Heart left ventricle (tissue), 16 donors: ENCODE data around the gene NEB. TPM values are rescaled to one million over a fixed set of nuclear protein-coding genes. Genes with fewer than 3 reads are reported as not detected.

ENCODE experiments used
- ATAC-seq, 4 donors: fragments of 200-7000 bp; cut with Tn5 transposase; one replicate each; pipeline ENCODE4 v1.9.1; 2020 to 2022; ENCODE audit warnings: moderate library complexity in 4 of 4, mild to moderate bottlenecking in 3 of 4, moderate number of reproducible peaks in 1 of 4
- DNase-seq, 5 donors: peaks; one replicate each; pipeline ENCODE4 v3.0.0-alpha.2; 2020
- H3K27ac ChIP-seq, 12 donors: fragments of 200-600 bp; sonication (generic) in 4 of 12; one replicate each; pipeline versions ENCODE4 v1.5.0 to v1.8.0; 2016 to 2022; ENCODE audit warnings: mild to moderate bottlenecking in 2 of 12
- H3K27me3 ChIP-seq, 9 donors: fragments of 200-600 bp; sonication (generic) in 2 of 9; one replicate each; pipeline versions ENCODE4 v1.5.1 to v1.8.0; 2016 to 2022; ENCODE audit warnings: mild to moderate bottlenecking in 3 of 9
- H3K36me3 ChIP-seq, 9 donors: fragments of 200-600 bp; sonication (generic) in 2 of 9; one replicate each; pipeline versions ENCODE4 v1.5.0 to v1.8.0; 2018 to 2022; ENCODE audit warnings: mild to moderate bottlenecking in 2 of 9
- H3K4me1 ChIP-seq, 12 donors: fragments of 200-600 bp; sonication (generic) in 4 of 12; one replicate each; pipeline versions ENCODE4 v1.5.0 to v1.8.0; 2016 to 2022; ENCODE audit warnings: mild to moderate bottlenecking in 3 of 12
- H3K4me3 ChIP-seq, 12 donors: fragments of 200-600 bp; sonication (generic) in 4 of 12; one replicate each; pipeline versions ENCODE4 v1.5.0 to v1.8.0; 2017 to 2022; ENCODE audit warnings: mild to moderate bottlenecking in 9 of 12, moderate library complexity in 4 of 12
- H3K9me3 ChIP-seq, 12 donors: fragments of 200-600 bp; sonication (generic) in 4 of 12; one replicate each; pipeline versions ENCODE4 v1.5.0 to v1.8.0; 2016 to 2022; ENCODE audit warnings: mild to moderate bottlenecking in 1 of 12
- POLR2A ChIP-seq, 2 donors: fragments of 450-650 bp; IDR thresholded peaks; one replicate each; pipeline ENCODE4 v1.6.1; 2017; ENCODE audit warnings: antibody characterized with exemption in 2 of 2, mild to moderate bottlenecking in 2 of 2, moderate library complexity in 2 of 2
- WGBS, 4 donors: extraction: QIAGEN DNeasy Blood & Tissue Kit in 2 of 4; methylation state at CpG; one replicate each; pipeline versions ENCODE4 v1.1.5 to v1.1.7; 2013 to 2018; 5-methylcytosine and 5-hydroxymethylcytosine counted together
- intact Hi-C, 10 donors: fragments of 100-400 bp; cut with DNase I; formaldehyde crosslinking; loops; one replicate each; pipeline versions ENCODE4 v1.11.1 to v1.14.2; 2022
- polyA plus RNA-seq, 2 donors: library from polyadenylated mRNA; stranded (reverse); fragments of 200-250 nt; gene quantifications; one replicate each; pipeline ENCODE4 v1.2.3, GENCODE V29; 2013
- total RNA-seq, 9 donors: library from RNA; depleted of rRNA in 2 of 9; stranded (reverse); fragments of >200 nt in 2 of 9; fragmentation: NEBNext Ultra II Directional in 3 of 9; extraction: Animal tissue kit (Norgen Biotek cat#: 25700) in 3 of 9; gene quantifications; one replicate each; pipeline versions ENCODE4 v1.1.0 to v1.2.4, GENCODE V29; 2016 to 2023
- TF ChIP-seq, protein P1 (sequence below), 12 donors: fragments of 200-600 bp; sonication (generic) in 4 of 12; IDR thresholded peaks; one replicate each; pipeline versions ENCODE4 v1.5.0 to v1.8.0; 2018 to 2022; ENCODE audit warnings: antibody characterized with exemption in 12 of 12, mild to moderate bottlenecking in 5 of 12
- donor health status: ischemic (EF 13 %, LVEDD 7.1; RV severe dilation, severe dysfunction).
- donor health status: healthy with polysubstance abuse.
- donor health status: DM: no; HTN: yes; CAD: no.
- donor health status: DM: no; HTN: no; CAD: no.
- donor health status: ischemic (EF 25% LVEDD 6.9; RV normal size, moderate dysfunction).
- donor health status: ischemic (EF 25% LVEDD 5.7; RV mildly dilated, moderate dysfunction).
- donor health status: healthy.
- donor health status: DM: yes; HTN: yes; CAD: no.
- donor health status: ischemic (EF 35%, LVEDD 5.7; RV mildly dilated, moderate dysfunction).
- donor health status: nonischemic (EF 11% LVEDD 7.7; RV severe dilation, severe dysfunction).
- donor health status: DM: yes; HTN: yes; CAD: no.
- donor health status: PGD.
- donor health status: ischemic (EF 29% LVEDD 5.4; RV normal size, mild dysfunction).
- donor health status: nonischemic (EF 23%, LVEDD 6.1; RV moderate dilation, normal function).

Gene NEB
- total and polyA plus RNA-seq, 11 donors, result 0.43 to 23.9 (median 3.0) TPM

GRCh38 chr2:151525821-151526373 is 208.4 kb downstream of the NEB start:
- H3K36me3 ChIP-seq, result no peaks in the 10 kb centered on the region
- no peaks in the 10 kb centered on the region for H3K27me3 ChIP-seq
- DNase-seq (no peak), ATAC-seq (peak in 1 of 4 donors; percentile 38)
- TF ChIP-seq, protein P1, sequence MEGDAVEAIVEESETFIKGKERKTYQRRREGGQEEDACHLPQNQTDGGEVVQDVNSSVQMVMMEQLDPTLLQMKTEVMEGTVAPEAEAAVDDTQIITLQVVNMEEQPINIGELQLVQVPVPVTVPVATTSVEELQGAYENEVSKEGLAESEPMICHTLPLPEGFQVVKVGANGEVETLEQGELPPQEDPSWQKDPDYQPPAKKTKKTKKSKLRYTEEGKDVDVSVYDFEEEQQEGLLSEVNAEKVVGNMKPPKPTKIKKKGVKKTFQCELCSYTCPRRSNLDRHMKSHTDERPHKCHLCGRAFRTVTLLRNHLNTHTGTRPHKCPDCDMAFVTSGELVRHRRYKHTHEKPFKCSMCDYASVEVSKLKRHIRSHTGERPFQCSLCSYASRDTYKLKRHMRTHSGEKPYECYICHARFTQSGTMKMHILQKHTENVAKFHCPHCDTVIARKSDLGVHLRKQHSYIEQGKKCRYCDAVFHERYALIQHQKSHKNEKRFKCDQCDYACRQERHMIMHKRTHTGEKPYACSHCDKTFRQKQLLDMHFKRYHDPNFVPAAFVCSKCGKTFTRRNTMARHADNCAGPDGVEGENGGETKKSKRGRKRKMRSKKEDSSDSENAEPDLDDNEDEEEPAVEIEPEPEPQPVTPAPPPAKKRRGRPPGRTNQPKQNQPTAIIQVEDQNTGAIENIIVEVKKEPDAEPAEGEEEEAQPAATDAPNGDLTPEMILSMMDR (IDR thresholded peaks at IDR 0.05), result no peak
- H3K9me3 ChIP-seq, result no peaks in the 10 kb centered on the region
- WGBS, 4 donors, result 72 to 87% (median 80%) methylated on average over 9 of the region's 9 CpGs
- no peak overlapping the region for H3K27ac ChIP-seq
- intact Hi-C loops, result no loop called here
- H3K4me3 ChIP-seq, result no peak overlapping the region
- no peaks in the 10 kb centered on the region for H3K4me1 ChIP-seq

- intact Hi-C loops, result no loop called here
- no peak overlapping the region for H3K27ac ChIP-seq
- no peak overlapping the region for H3K4me3 ChIP-seq
- H3K4me1 ChIP-seq, result no peaks in the 10 kb centered on the region
- DNase-seq (no peak), ATAC-seq (no peak)
- no peaks in the 10 kb centered on the region for H3K9me3 ChIP-seq
- 85 to 95% (median 90%) methylated on average over 3 of the region's 3 CpGs for WGBS, 4 donors
- H3K27me3 ChIP-seq, result no peaks in the 10 kb centered on the region
- H3K36me3 ChIP-seq, result no peaks in the 10 kb centered on the region
- TF ChIP-seq POLR2A (IDR thresholded peaks at IDR 0.05), result no peak
- TF ChIP-seq, protein P1 (IDR thresholded peaks at IDR 0.05), result no peak
Measured at GRCh38 chr2:151523850-151524249, 210.4 kb downstream of the NEB start.

GRCh38 chr2:151522556-151522955 is 211.7 kb downstream of the NEB start:
- Histone ChIP-seq H3K27me3 (no peaks in the 10 kb centered on the region), H3K4me1 (no peaks in the 10 kb centered on the region), H3K27ac (no peak overlapping the region), H3K9me3 (no peaks in the 10 kb centered on the region), H3K36me3 (no peaks in the 10 kb centered on the region), H3K4me3 (no peak overlapping the region)
- intact Hi-C loops, result no loop called here
- TF ChIP-seq POLR2A (IDR thresholded peaks at IDR 0.05), result no peak
- TF ChIP-seq, protein P1 (IDR thresholded peaks at IDR 0.05), result no peak
- no peak for DNase-seq
- whole genome bisulfite sequencing, 4 donors, result 92 to 96% (median 94%) methylated on average over 7 of the region's 7 CpGs
- ATAC-seq, result no peak

DNA sequence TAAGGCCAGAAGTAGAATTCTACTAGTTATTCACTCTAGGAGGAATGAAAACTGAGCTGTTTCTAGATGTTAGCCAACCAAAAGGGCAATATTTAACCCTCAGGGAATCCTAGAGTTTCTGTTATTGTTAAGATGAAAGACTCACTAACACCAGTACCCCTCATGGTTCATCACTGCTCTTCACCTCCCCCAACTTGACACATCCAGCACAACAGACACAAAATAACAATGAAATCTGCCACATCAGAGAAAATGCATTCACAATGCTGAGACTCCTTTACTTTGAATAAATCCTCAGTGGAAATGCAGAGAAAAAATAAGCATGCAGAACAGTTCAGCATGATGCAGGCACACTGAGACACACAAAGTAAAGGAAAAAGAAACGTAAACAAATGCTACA is 213.3 kb downstream of the NEB start:
- no peaks in the 10 kb centered on the region for H3K4me1 ChIP-seq
- H3K4me3 ChIP-seq, result no peak overlapping the region
- ATAC-seq, result no peak
- H3K27me3 ChIP-seq, result no peaks in the 10 kb centered on the region
- WGBS, 4 donors, result 71 to 82% (median 78%) methylated on average over 1 of the region's 1 CpG
- H3K27ac ChIP-seq, result no peak overlapping the region
- intact Hi-C loops, result no loop called here
- no peaks in the 10 kb centered on the region for H3K36me3 ChIP-seq
- H3K9me3 ChIP-seq, result no peaks in the 10 kb centered on the region
- TF ChIP-seq, protein P1 (IDR thresholded peaks at IDR 0.05), result no peak
- TF ChIP-seq POLR2A (IDR thresholded peaks at IDR 0.05), result no peak
- no peak for DNase-seq
